GM19395 (cell line): Measurements from ENCODE around the gene MCC.
A peak's percentile ranks its signal among the peaks of the same experiment; 100 is the strongest.

Experiments
- ATAC-seq: cut with Tn5 transposase; IDR thresholded peaks from one replicate; pipeline ENCODE4 v1.9.1; 2021; ENCODE audit warnings: mild to moderate bottlenecking, moderate library complexity; ENCODE audit not compliant: unreplicated experiment

The MCC gene

DNA sequence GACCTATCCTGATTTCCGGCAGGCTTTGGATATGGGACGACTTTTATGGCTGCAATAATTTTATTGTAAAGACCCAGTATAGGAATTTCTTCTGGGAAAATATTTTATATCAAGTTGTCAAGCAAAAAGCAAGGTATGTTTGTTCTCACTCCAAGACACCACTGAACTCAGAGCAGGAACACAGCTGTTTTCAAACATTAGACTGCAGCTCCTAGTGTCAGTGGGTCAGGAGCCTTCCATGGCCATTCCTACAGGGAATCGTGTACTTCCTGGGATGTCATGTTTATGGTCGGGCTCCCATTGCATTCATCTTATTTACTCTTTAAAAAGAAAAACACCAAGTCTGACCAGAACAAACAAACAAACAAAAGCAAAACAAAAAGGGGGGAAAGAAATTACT lies 278.8 kb downstream of the MCC start:
- ATAC-seq = no peak

- ATAC-seq = no peak
Observed at GRCh38 chr5:113205807-113206206, 282.4 kb downstream of the MCC start.

- no peak for ATAC-seq
Observed at GRCh38 chr5:113205323-113205722, 282.9 kb downstream of the MCC start.

GRCh38 chr5:113204525-113205161 lies 283.6 kb downstream of the MCC start:
- ATAC-seq = no peak

- no peak for ATAC-seq
Observed at GRCh38 chr5:113203916-113204315, 284.3 kb downstream of the MCC start.

- no peak for ATAC-seq
Observed at GRCh38 chr5:113202746-113203716, 285.2 kb downstream of the MCC start.

- ATAC-seq = no peak
Observed at GRCh38 chr5:113202287-113202686, 286.0 kb downstream of the MCC start.

- no peak for ATAC-seq
Observed at GRCh38 chr5:113201715-113202114, 286.5 kb downstream of the MCC start.

DNA sequence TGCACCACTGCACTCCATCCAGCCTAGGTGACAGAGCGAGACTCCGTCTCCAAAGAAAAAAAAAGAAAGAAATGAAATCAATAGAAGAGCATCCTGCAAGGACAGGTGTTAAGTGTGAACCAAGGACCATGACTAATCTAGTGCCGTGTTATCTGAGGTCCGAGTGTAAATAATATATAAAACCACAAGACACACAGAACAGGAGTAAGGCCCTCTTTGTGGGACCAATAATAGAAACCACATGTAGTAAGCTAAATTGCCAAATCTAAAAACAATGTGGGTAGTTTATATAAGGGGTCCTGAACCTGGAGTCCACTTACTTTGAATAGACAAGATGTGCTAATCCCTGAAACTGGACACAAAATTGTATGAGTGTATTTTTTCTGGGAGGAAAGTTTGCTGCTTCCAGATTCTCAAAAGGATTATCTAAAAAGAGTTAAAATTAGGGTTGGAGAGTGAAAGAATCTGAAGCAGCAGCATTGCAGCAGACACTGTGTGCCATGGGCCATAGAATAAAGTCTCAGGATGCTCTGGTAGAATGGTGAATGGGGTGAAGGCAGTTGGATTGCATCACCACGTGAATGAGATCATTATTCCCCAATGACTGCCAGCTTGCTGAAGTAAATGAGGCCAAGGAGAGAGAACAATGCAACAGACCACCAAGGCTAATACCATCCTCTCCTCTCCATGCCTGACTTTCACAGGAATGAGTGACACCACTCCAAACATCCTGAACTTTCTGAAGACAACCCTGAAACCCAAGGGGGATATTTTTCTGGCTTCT lies 288.9 kb downstream of the MCC start:
- ATAC-seq = no peak

DNA sequence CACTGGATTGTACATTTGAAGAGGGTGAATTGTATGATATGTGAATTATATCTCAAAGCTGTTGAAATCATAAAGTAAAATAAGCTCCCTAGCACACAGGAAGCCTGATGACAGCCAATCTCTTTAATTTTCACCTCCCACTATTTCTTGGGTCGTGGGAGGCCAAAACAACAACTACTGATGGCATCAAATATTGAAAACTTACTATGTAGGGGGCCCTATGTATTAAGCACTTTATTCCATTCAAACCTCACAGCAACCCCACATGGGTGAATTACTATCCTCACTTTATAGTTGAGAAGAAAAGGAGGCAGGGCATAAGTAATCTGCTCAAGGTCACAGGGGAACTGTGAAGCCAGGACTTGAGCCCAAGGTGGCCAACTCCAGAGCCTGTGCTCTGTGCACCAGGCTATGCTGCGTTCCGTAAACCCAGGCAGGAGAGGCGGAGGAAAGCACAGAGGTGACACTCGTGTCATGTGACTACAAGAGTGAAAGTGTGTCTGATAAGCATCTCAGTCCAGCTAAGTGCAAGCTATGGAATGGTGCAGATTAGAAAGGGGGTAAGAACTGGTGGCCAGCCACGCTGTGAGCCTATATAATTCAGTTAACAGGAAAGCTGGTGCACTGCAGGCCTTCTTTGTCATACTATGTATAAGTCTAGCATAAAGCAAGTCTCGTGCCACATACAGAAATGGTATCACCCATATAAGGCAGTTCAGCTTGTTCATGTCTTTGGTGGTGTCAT lies 290.6 kb downstream of the MCC start:
- no peak for ATAC-seq

- no peak for ATAC-seq
Observed at GRCh38 chr5:113195771-113196170, 292.5 kb downstream of the MCC start.

DNA sequence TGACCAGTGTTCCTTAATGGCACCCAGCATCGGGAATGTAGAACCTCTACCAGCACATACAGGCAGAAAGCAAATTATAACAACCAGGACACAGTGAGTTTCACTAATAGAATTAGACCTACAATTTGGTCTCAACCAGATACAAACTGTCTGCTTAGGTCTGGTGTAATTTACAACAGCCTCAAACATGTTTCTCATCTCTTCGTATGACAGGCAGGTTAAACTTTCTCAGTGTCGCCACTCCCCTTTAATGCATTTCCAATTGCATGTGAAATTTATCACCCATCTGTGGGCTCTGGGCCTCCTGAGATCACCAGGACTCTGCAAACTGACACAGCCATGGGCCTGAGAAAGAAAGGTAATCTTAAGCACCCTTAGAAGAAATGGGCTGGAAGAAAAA lies 293.0 kb downstream of the MCC start:
- ATAC-seq = no peak

GRCh38 chr5:113194591-113194990 lies 293.7 kb downstream of the MCC start:
- no peak for ATAC-seq

DNA sequence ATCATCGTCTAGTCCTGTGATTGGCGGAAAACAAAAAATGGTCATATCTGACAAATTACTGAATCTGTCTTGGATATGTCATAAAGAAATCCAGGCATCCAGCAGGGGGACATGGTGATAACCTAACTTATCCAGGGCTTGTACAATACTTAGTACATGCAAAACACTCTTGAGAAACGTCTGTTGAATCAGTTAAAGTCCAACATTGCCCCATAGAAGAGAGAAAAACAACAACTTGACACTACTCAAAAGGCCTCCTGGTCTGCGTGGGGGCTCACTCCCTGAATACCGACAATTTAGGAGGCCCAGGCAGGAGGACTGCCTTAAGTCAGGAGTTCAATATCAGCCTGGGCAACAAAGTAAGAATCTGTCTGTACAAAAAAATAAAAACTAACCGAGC lies 294.1 kb downstream of the MCC start:
- ATAC-seq = no peak

DNA sequence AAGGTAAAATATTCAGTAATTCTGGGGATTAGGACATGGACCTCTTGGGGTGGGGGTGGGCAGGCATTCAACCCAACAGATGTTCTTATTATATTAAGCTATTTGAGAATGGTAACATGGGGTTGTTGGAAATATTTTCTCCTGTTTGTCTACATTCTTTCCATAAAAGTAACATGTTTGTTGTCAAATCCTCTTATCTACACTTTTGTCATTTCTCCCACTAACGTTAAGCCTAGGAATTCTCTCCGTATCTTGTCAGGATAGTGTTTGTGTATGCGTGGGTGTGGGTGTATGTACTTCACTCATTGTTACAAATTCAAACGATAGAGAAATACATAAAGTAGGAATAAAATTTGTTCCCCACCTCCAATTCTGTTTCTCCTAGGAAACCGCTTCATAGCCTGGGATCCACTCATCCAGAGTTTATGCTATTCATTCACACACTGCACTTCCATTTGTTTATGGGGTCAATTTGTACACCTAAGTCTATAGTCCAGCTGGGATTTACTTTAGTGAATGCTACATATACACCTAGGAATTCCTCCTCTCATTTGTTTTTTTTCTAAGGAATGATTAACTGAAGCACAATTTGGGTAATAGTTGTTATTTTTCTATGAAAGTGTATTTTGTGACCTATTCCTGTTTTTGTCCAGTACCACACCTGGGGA lies 294.8 kb downstream of the MCC start:
- no peak for ATAC-seq

DNA sequence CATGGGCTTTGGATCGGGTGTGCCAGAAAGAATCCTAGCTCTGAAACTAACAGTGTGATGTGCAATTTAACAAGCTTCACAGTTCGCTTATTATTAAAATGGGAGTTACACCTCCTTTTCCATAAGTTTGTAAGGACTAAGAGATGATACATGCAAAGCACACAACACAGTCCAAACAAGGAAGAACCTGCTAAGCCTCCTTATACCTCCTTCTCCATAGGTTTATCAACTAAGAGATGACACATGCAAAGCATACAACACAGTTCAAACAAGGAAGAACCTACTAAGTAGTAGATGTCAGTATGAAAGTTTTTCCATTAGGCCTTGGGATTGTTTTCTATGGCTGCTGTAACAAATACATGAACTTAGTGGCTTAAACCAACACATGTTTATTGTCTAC lies 295.7 kb downstream of the MCC start:
- no peak for ATAC-seq

GRCh38 chr5:113190347-113190746 lies 297.9 kb downstream of the MCC start:
- ATAC-seq = no peak

- no peak for ATAC-seq
Observed at GRCh38 chr5:113189291-113189690, 299.0 kb downstream of the MCC start.

DNA sequence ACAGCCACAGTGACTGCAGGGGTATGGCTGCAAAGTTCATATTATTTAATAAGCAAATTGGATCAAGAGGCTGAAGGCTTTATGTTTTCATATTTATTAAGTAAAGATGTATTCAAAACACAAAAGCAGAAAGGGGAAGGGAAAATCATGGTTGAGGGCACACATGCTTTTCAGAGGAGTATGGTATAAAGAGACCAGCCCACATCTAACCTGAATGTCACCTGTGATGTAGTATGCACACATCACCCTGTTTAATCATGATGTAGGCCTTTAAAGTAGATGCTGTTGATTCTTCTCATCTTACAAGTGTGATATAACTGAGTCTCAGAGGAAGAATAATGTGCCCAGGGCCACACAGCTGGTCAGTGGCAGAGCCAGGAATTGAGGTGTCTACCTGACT lies 299.8 kb downstream of the MCC start:
- no peak for ATAC-seq

- peak; percentile 74 for ATAC-seq
Observed at GRCh38 chr5:113187906-113188305, 300.3 kb downstream of the MCC start.
